Keratinocyte (primary cell): ENCODE results near the gene DCTN4. TPM values are rescaled to one million over a fixed set of nuclear protein-coding genes. Genes with fewer than 3 reads are reported as not detected.

Experiments used
- DNase-seq: peaks from one replicate; pipeline ENCODE4 v3.0.0-alpha.2; 2011; ENCODE audit warnings: low read depth, missing footprints, low spot score
- FAIRE-seq: peaks from 2 replicates; lab custom pipeline; 2011; peaks lifted over from hg19 to GRCh38; lab: Jason Lieb, UNC
- H2AFZ ChIP-seq: 2 replicates; pipeline ENCODE4 v1.6.0; 2012; ENCODE audit warnings: low read length, control low read depth, inconsistent platforms; ENCODE audit not compliant: control insufficient read depth
- H3K27ac ChIP-seq: 2 replicates; pipeline ENCODE4 v1.5.1; 2011; ENCODE audit warnings: low read length; ENCODE audit not compliant: control insufficient read depth, insufficient read depth
- H3K27me3 ChIP-seq: 3 replicates; pipeline ENCODE4 v1.6.0; 2011; ENCODE audit warnings: low read length; ENCODE audit not compliant: control insufficient read depth, insufficient read depth; ENCODE audit errors: extremely low read depth
- H3K36me3 ChIP-seq, 2 experiments: 2 replicates in 1 of 2; 3 replicates in 1 of 2; pipeline ENCODE4 v1.5.1; 2011; ENCODE audit warnings: low read length in 2 of 2, mild to moderate bottlenecking in 1 of 2; ENCODE audit not compliant: control insufficient read depth in 2 of 2, insufficient read depth in 2 of 2; ENCODE audit errors: extremely low read depth in 1 of 2
- H3K4me1 ChIP-seq: 3 replicates; pipeline ENCODE4 v1.5.1; 2011; ENCODE audit warnings: low read length; ENCODE audit not compliant: control insufficient read depth, insufficient read depth; ENCODE audit errors: extremely low read depth
- H3K4me2 ChIP-seq: 3 replicates; pipeline ENCODE4 v1.6.0; 2011; ENCODE audit warnings: low read depth, low read length; ENCODE audit not compliant: control insufficient read depth, insufficient read depth; ENCODE audit errors: extremely low read depth
- H3K4me3 ChIP-seq, 3 experiments: fragments of 200-600 bp in 1 of 3; sonication (generic) in 1 of 3; 2 replicates in 2 of 3; 3 replicates in 1 of 3; pipeline ENCODE4 v1.5.1; 2011 to 2016; ENCODE audit warnings: low read length in 3 of 3, mild to moderate bottlenecking in 3 of 3, control low read depth in 2 of 3, inconsistent platforms in 1 of 3, low read depth in 1 of 3, mixed read lengths in 1 of 3, mixed run types in 1 of 3, moderate library complexity in 1 of 3; ENCODE audit not compliant: control insufficient read depth in 2 of 3, insufficient read depth in 2 of 3; ENCODE audit errors: extremely low read depth in 1 of 3
- H3K79me2 ChIP-seq: 2 replicates; pipeline ENCODE4 v1.6.0; 2012; ENCODE audit warnings: low read length; ENCODE audit not compliant: control insufficient read depth, insufficient read depth
- H3K9ac ChIP-seq: 3 replicates; pipeline ENCODE4 v1.6.0; 2011; ENCODE audit warnings: low read length; ENCODE audit not compliant: control insufficient read depth, insufficient read depth; ENCODE audit errors: extremely low read depth
- H3K9me1 ChIP-seq: 3 replicates; pipeline ENCODE4 v1.6.0; 2011; ENCODE audit warnings: low read length; ENCODE audit not compliant: control insufficient read depth, insufficient read depth; ENCODE audit errors: extremely low read depth
- H3K9me3 ChIP-seq: 2 replicates; pipeline ENCODE4 v1.5.1; 2012; ENCODE audit warnings: low read depth, low read length; ENCODE audit not compliant: control insufficient read depth
- H4K20me1 ChIP-seq: 3 replicates; pipeline ENCODE4 v1.6.0; 2011; ENCODE audit warnings: low read length; ENCODE audit not compliant: control insufficient read depth, insufficient read depth; ENCODE audit errors: extremely low read depth
- EZH2 ChIP-seq: IDR thresholded peaks from one replicate; pipeline ENCODE4 v1.6.1; 2012; ENCODE audit warnings: inconsistent platforms, mild to moderate bottlenecking, low read length, moderate library complexity
- dilution Hi-C: fragments of 300-500 bp; cut with MboI; formaldehyde crosslinking; loops from one replicate; pipeline ENCODE4 v1.7.0; 2020; ENCODE audit warnings: low sequenced_read_pairs; ENCODE audit not compliant: extremely low pct_ligation_motif_present
- polyA plus RNA-seq, 5 experiments: library from polyadenylated mRNA; depleted of rRNA in 3 of 5; stranded (reverse) in 3 of 5; stranded (forward) in 1 of 5; unstranded in 1 of 5; fragments of >200 nt; gene quantifications; 1 replicate in 1 of 5; 2 replicates in 3 of 5; 3 replicates in 1 of 5; pipeline versions ENCODE4 v1.2.1 to v1.2.3, GENCODE V29; 2011 to 2012; ENCODE audit warnings: missing spikeins in 2 of 5, low read depth in 1 of 5, low replicate concordance in 1 of 5
- TF ChIP-seq, protein P1 (sequence below), 3 experiments: IDR thresholded peaks in 1 of 3; conservative IDR thresholded peaks in 1 of 3; optimal IDR thresholded peaks in 1 of 3; 2 replicates in 2 of 3; 3 replicates in 1 of 3; pipeline versions ENCODE3 to v1.5.1; 2011; ENCODE audit warnings: low read length in 3 of 3, mild to moderate bottlenecking in 3 of 3, moderate library complexity in 2 of 3, control low read depth in 1 of 3, inconsistent platforms in 1 of 3; ENCODE audit not compliant: insufficient read depth in 2 of 3; ENCODE audit errors: extremely low read depth in 1 of 3

Gene DCTN4
- polyA plus RNA-seq, 1 donor (not counting 4 experiments of a cell fraction or from before 2014, with no cell fraction given): 44.3 TPM

DNA sequence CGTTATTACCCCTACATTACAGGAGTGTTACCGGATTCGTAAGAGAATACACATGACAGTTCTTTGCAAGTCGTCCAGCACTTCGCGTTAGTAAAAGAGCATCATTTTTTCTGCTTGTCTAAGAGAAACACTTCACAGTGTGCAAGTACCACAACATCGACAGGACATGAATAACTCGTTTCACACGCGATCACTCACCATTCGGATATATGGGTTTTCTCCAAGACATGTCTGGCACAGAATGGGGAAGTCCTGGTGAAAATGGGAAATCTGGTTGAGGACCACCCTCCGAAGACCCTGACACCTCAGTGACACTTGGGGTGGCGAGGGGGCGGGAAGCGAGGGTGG is 58.6 kb downstream of the DCTN4 start:
- Histone ChIP-seq H3K4me1 (peaks cover 15% of the 10 kb centered on the region), H3K4me2 (peak overlapping the region; percentile 98), H3K4me3 (peak overlapping the region; percentile 55 to 96 (median 83)), H3K36me3 (peaks cover 17 to 27% of the 10 kb centered on the region in 2 experiments), H3K9ac (peak overlapping the region; percentile 89), H3K27me3 (no peaks in the 10 kb centered on the region), H3K9me3 (no peaks in the 10 kb centered on the region), H4K20me1 (no peaks in the 10 kb centered on the region), H3K27ac (peak overlapping the region; percentile 87), H2AFZ (peak overlapping the region; percentile 99), H3K9me1 (no peaks in the 10 kb centered on the region), H3K79me2 (peaks cover 24% of the 10 kb centered on the region)
- no peak for FAIRE-seq
- TF ChIP-seq, protein P1, sequence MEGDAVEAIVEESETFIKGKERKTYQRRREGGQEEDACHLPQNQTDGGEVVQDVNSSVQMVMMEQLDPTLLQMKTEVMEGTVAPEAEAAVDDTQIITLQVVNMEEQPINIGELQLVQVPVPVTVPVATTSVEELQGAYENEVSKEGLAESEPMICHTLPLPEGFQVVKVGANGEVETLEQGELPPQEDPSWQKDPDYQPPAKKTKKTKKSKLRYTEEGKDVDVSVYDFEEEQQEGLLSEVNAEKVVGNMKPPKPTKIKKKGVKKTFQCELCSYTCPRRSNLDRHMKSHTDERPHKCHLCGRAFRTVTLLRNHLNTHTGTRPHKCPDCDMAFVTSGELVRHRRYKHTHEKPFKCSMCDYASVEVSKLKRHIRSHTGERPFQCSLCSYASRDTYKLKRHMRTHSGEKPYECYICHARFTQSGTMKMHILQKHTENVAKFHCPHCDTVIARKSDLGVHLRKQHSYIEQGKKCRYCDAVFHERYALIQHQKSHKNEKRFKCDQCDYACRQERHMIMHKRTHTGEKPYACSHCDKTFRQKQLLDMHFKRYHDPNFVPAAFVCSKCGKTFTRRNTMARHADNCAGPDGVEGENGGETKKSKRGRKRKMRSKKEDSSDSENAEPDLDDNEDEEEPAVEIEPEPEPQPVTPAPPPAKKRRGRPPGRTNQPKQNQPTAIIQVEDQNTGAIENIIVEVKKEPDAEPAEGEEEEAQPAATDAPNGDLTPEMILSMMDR (optimal IDR thresholded peaks at IDR 0.05 in 1 of 3, IDR thresholded peaks at IDR 0.05 in 1 of 3, conservative IDR thresholded peaks at IDR 0.05 in 1 of 3; ENCODE audit: extremely low read depth in 1 of 3, insufficient read depth in 2 of 3, low read length in 3 of 3): no peak
- no peak for TF ChIP-seq EZH2
- DNase-seq: no peak
- dilution Hi-C loops: no loop called here

DNA sequence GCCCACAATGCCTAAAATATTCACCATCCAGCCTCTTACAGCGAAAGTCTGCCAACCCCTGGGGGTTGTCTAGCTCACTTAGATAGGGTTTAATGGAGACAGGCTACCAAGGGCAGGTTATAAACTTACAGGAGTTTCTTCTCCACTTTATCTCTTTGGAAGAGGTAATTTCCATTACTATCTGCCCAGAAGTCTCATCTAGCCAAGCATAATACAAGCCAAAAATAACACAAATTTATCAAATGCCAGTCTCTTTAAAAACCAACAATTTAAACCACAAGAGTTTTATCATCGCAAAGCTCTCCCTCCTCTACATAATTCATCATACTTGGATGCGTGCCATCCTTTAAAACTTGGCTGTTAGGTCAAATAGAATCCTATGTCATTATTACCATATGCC is 64.2 kb downstream of the DCTN4 start:
- Histone ChIP-seq H3K27ac (no peak overlapping the region), H3K9me3 (no peaks in the 10 kb centered on the region), H3K9me1 (no peaks in the 10 kb centered on the region), H3K4me3 (no peak overlapping the region), H3K9ac (no peak overlapping the region), H3K79me2 (peaks cover 12% of the 10 kb centered on the region), H3K4me1 (peaks cover 4% of the 10 kb centered on the region), H3K36me3 (peaks cover 33 to 70% of the 10 kb centered on the region in 2 experiments), H4K20me1 (no peaks in the 10 kb centered on the region), H2AFZ (no peak overlapping the region), H3K4me2 (no peak overlapping the region), H3K27me3 (no peaks in the 10 kb centered on the region)
- dilution Hi-C loops: no loop called here
- DNase-seq (no peak), FAIRE-seq (no peak)
- no peak for TF ChIP-seq EZH2
- TF ChIP-seq, protein P1 (optimal IDR thresholded peaks at IDR 0.05 in 1 of 3, IDR thresholded peaks at IDR 0.05 in 1 of 3, conservative IDR thresholded peaks at IDR 0.05 in 1 of 3; ENCODE audit: extremely low read depth in 1 of 3, insufficient read depth in 2 of 3, low read length in 3 of 3): no peak
